Upper lobe of left lung (tissue), 6 donors: ENCODE results near the gene PLEKHA5. TPM values are rescaled to one million over a fixed set of nuclear protein-coding genes. Genes with fewer than 3 reads are reported as not detected.

Experiments
- ATAC-seq, 2 donors: fragments of 200-7000 bp; cut with Tn5 transposase; one replicate each; pipeline ENCODE4 v1.9.1; 2022; ENCODE audit warnings: mild to moderate bottlenecking in 2 of 2, moderate library complexity in 2 of 2; ENCODE audit not compliant: low FRiP score in 2 of 2
- DNase-seq, 2 donors: peaks; one replicate each; pipeline ENCODE4 v3.0.0-alpha.2; 2019 to 2020
- H3K27ac ChIP-seq, 4 donors: fragments of 200-600 bp; sonication (generic); one replicate each; pipeline ENCODE4 v1.5.1; 2016 to 2019
- H3K27me3 ChIP-seq, 4 donors: fragments of 200-600 bp; sonication (generic); one replicate each; pipeline ENCODE4 v1.5.1; 2017 to 2019
- H3K36me3 ChIP-seq, 4 donors: fragments of 200-600 bp; sonication (generic); one replicate each; pipeline ENCODE4 v1.5.1; 2016 to 2019
- H3K4me1 ChIP-seq, 4 donors: fragments of 200-600 bp; sonication (generic); one replicate each; pipeline ENCODE4 v1.5.1; 2018 to 2019
- H3K4me3 ChIP-seq, 4 donors: fragments of 200-600 bp; sonication (generic); one replicate each; pipeline ENCODE4 v1.5.1; 2017 to 2019; ENCODE audit warnings: mild to moderate bottlenecking in 2 of 4, moderate library complexity in 1 of 4
- H3K9me3 ChIP-seq, 4 donors: fragments of 200-600 bp; sonication (generic); one replicate each; pipeline ENCODE4 v1.5.1; 2018 to 2019
- CTCF ChIP-seq, 6 experiments: fragments of 450-650 bp in 4 of 6; fragments of 200-600 bp in 2 of 6; sonication (generic) in 2 of 6; IDR thresholded peaks; one replicate each; pipeline ENCODE4 v1.5.1; 2016 to 2019; ENCODE audit warnings: antibody characterized with exemption in 6 of 6
- EP300 ChIP-seq, 4 donors: sonication (generic); formaldehyde crosslinking; IDR thresholded peaks; one replicate each; pipeline ENCODE4 v1.5.1; 2017; ENCODE audit warnings: antibody characterized with exemption in 4 of 4, control low read depth in 2 of 4
- POLR2A ChIP-seq, 4 donors: fragments of 450-650 bp; IDR thresholded peaks; one replicate each; pipeline ENCODE4 v1.5.1; 2016 to 2017; ENCODE audit warnings: antibody characterized with exemption in 4 of 4, mild to moderate bottlenecking in 2 of 4
- POLR2AphosphoS5 ChIP-seq, 2 donors: sonication (generic); formaldehyde crosslinking; IDR thresholded peaks; one replicate each; pipeline ENCODE4 v1.5.1; 2017; ENCODE audit warnings: antibody characterized with exemption in 2 of 2
- WGBS, 2 donors: methylation state at CpG; one replicate each; pipeline ENCODE4 v1.1.5; 2017 to 2018; 5-methylcytosine and 5-hydroxymethylcytosine counted together
- total RNA-seq, 6 donors: library from RNA; depleted of rRNA in 4 of 6; stranded (reverse); fragments of >200 nt in 4 of 6; gene quantifications; one replicate each; pipeline versions ENCODE4 v1.1.0 to v1.2.1, GENCODE V29; 2016 to 2021
- donor health status: DM: no; HTN: no; CAD: no; lungs with moderate emphysema.
- donor health status: DM: no; HTN: yes; CAD: no; lungs with severe emphysema.

Gene PLEKHA5
- total RNA-seq, 6 donors from 2014 or later: 18.5 to 89.6 (median 25.9) TPM

DNA sequence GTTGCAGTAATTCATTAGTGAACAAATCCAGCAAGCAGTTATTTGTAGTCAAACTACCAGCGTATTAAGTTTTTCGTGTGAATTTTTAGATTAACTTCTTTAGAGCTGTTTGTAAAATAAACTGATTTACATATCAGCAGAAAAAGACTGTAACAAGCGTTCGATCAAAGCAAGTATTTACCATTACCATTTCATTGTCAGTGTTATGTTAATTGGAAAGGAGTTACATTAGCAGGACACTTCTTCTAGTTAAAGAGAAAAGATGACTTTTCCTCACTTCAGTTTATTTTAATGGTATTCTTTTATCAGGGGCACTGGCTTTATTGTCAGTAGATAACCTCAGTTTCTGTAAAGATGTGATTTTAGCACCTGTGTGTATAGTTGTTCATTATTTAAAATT lies 158.6 kb downstream of the PLEKHA5 start:
- Histone ChIP-seq H3K27ac (no peak overlapping the region), H3K4me3 (no peak overlapping the region), H3K9me3 (no peaks in the 10 kb centered on the region), H3K27me3 (no peaks in the 10 kb centered on the region), H3K36me3 (peaks cover 0 to 19% (median 4%) of the 10 kb centered on the region in 4 donors), H3K4me1 (no peaks in the 10 kb centered on the region)
- TF ChIP-seq POLR2AphosphoS5 (IDR thresholded peaks at IDR 0.05) (no peak), EP300 (IDR thresholded peaks at IDR 0.05) (no peak), POLR2A (IDR thresholded peaks at IDR 0.05) (no peak), CTCF (IDR thresholded peaks at IDR 0.05) (no peak)
- WGBS, 2 donors: 88 to 90% methylated on average over 4 of the region's 4 CpGs
- ATAC-seq: no peak
- DNase-seq: no peak

- Histone ChIP-seq H3K27me3 (no peaks in the 10 kb centered on the region), H3K27ac (no peak overlapping the region), H3K9me3 (no peaks in the 10 kb centered on the region), H3K36me3 (peaks cover 0 to 13% (median 2%) of the 10 kb centered on the region in 4 donors), H3K4me1 (no peaks in the 10 kb centered on the region), H3K4me3 (no peak overlapping the region)
- ATAC-seq (peak in 1 of 2 donors; percentile 60), DNase-seq (no peak)
- TF ChIP-seq POLR2A (IDR thresholded peaks at IDR 0.05) (no peak), POLR2AphosphoS5 (IDR thresholded peaks at IDR 0.05) (no peak), EP300 (IDR thresholded peaks at IDR 0.05) (no peak), CTCF (IDR thresholded peaks at IDR 0.05) (peak in 4 of 6 experiments; percentile 36 to 49 (median 44))
- 71 to 77% methylated on average over 2 of the region's 2 CpGs for WGBS, 2 donors
Measured at GRCh38 chr12:19288603-19289244, 159.2 kb downstream of the PLEKHA5 start.

- no peak for ATAC-seq
- Histone ChIP-seq H3K4me1 (peaks cover 2 to 11% (median 5%) of the 10 kb centered on the region in 4 donors), H3K4me3 (no peak overlapping the region), H3K27me3 (no peaks in the 10 kb centered on the region), H3K36me3 (no peaks in the 10 kb centered on the region), H3K27ac (no peak overlapping the region), H3K9me3 (no peaks in the 10 kb centered on the region)
- 67 to 86% methylated on average over 7 of the region's 7 CpGs for WGBS, 2 donors
- DNase-seq: no peak
- no peak for TF ChIP-seq POLR2AphosphoS5 (IDR thresholded peaks at IDR 0.05)
- no peak for TF ChIP-seq EP300 (IDR thresholded peaks at IDR 0.05)
- TF ChIP-seq POLR2A (IDR thresholded peaks at IDR 0.05): no peak
- no peak for TF ChIP-seq CTCF (IDR thresholded peaks at IDR 0.05)
Measured at GRCh38 chr12:19298836-19299605, 169.5 kb downstream of the PLEKHA5 start.

- DNase-seq (peak in 1 of 2 donors; percentile 65), ATAC-seq (peak in 1 of 2 donors; percentile 85)
- Histone ChIP-seq H3K27me3 (no peaks in the 10 kb centered on the region), H3K9me3 (no peaks in the 10 kb centered on the region), H3K4me3 (no peak overlapping the region), H3K4me1 (peaks cover 2 to 11% (median 5%) of the 10 kb centered on the region in 4 donors), H3K36me3 (no peaks in the 10 kb centered on the region), H3K27ac (no peak overlapping the region)
- WGBS, 2 donors: 43 to 77% methylated on average over 3 of the region's 3 CpGs
- peak in 1 of 4 donors; percentile 57 for TF ChIP-seq EP300 (IDR thresholded peaks at IDR 0.05)
- TF ChIP-seq POLR2A (IDR thresholded peaks at IDR 0.05): no peak
- no peak for TF ChIP-seq POLR2AphosphoS5 (IDR thresholded peaks at IDR 0.05)
Measured at GRCh38 chr12:19299765-19300164, 170.2 kb downstream of the PLEKHA5 start.

DNA sequence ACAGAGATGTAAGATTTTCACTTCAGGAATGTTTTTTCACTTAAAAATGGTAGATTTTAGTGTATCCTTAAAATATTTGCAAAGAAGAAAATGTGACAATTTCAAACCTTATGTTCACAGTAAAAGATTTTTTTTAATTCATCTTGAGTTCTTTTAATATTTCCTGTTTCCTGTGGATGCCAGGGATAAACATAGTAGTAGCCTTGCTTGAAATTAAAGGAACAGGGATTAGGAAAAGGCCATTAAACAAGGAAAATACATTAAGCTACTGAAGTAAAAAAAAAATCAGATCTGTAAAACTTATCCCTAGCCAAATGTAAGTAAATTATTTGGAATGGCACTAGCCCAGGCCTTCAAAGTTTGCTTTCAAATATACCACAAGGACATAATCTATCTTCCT lies 171.7 kb downstream of the PLEKHA5 start:
- no peak for TF ChIP-seq POLR2A (IDR thresholded peaks at IDR 0.05)
- no peak for TF ChIP-seq EP300 (IDR thresholded peaks at IDR 0.05)
- no peak for TF ChIP-seq CTCF (IDR thresholded peaks at IDR 0.05)
- no peak for TF ChIP-seq POLR2AphosphoS5 (IDR thresholded peaks at IDR 0.05)
- no peak for ATAC-seq
- no peaks in the 10 kb centered on the region for H3K9me3 ChIP-seq
- H3K36me3 ChIP-seq: no peaks in the 10 kb centered on the region
- H3K27me3 ChIP-seq: no peaks in the 10 kb centered on the region
- no peak for DNase-seq
- H3K4me1 ChIP-seq: peaks cover 2 to 11% (median 5%) of the 10 kb centered on the region in 4 donors
- no peak overlapping the region for H3K4me3 ChIP-seq
- H3K27ac ChIP-seq: no peak overlapping the region
